HG03066 (cell line): Measurements from ENCODE around the gene CHRM1.
"Not testable (repeated sequence)": the region's sequence is repeated elsewhere in the genome, so short reads cannot be mapped to it uniquely, and the experiment has no call there.

Experiments
- ATAC-seq: cut with Tn5 transposase; IDR thresholded peaks from one replicate; pipeline ENCODE4 v1.9.1; 2021; ENCODE audit warnings: low read depth; ENCODE audit not compliant: unreplicated experiment

The CHRM1 gene

GRCh38 chr11:62921201-62921572 is at the start of gene CHRM1:
Gene CHRM1, minus strand, starts transcription at chr11:62921363. Its CDS starts 10,263 bp downstream, at chr11:62911100.
- ATAC-seq = no peak

GRCh38 chr11:62965574-62965973 is 44.4 kb upstream of the CHRM1 start:
- ATAC-seq = no peak

DNA sequence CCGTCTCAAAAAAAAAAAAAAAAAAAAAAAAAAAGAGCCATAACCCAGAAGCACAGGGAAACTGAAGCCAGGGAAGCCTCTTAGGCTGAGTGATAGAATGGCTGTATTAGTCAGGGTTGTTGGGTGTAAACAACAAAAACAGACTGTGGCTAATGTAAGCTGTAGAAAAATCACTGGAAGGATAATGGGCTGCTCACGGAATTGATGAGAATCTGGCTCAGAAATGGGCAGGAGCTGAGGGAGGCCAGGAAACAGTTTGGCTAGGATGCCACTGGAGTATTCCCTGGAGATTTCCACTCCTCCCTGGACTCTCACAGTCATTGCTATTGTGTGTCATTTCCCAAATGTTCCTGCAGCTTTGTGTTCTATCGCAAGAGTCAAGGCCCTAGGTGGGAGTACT is 41.2 kb upstream of the CHRM1 start:
- no peak for ATAC-seq

DNA sequence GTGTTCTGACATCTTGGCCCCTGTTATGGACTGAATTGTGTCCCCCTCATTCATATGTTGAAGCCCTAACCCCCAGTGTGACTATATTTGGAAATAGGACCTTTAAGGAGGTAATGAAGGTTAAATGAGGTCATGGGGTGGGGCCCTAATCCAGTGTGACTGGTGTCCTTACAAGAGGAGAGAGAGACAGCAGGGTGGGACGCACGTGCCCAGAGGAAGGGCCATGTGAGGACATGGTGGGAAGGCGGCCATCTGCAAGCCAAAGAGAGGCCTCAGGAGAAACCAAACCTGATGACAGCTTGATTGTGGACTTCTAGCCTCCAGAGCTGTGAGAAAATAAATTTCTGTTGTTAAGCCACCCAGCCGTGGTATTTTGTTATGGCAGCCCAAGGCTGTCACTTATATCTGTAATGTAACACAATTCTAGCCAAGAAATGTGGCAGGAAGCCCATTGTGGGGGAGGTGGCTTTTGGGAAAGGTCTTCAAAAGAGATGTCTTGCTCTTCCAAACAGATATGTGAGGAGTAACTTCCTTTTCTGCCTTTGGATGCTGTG is 39.9 kb upstream of the CHRM1 start:
- no peak for ATAC-seq

- no peak for ATAC-seq
Measured at GRCh38 chr11:62959422-62959980, 38.3 kb upstream of the CHRM1 start.

DNA sequence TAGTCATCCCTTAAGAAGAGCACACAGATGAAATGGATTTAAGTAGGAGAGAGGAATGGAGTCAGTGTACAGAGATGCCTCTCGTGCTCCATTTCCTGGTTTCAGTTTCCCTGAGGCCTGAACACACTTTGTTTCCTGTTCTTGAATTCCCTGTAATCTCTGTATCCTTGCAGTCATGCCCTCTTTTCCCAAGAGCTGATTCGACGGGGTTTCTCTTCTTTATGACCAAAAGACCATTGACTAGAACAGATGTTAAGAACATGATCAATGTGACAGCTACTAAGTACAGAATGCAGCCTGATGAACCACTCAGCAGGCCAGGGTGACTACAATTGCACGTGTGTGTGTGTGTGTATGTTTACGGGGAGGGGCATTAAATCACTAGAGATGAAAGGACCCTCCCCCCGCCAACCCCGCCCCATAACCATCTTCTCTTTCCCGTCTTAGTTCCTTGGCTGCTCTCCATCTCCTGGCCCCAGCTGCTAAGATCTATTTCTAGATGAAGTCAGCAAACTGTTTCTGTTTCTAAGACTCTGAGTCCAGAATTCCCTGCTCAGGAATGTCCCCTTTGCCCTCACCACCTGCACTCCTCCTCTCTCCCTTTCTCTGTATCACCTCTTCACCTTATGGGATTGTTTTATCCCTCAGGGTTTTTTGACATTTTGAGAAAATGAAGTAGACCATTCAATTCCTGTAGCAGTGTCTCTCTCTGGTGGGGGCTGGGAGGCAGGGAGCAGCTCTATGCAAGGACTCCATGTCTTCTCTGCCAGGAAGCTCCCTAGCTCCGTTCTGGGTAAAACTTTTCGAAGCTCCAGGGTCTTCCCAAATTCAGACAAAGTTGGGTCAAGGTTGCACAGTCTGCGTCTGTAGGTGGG is 37.6 kb upstream of the CHRM1 start:
- ATAC-seq = no peak

- no peak for ATAC-seq
Measured at GRCh38 chr11:62957147-62957546, 36.0 kb upstream of the CHRM1 start.

- no peak for ATAC-seq
Measured at GRCh38 chr11:62954478-62954877, 33.3 kb upstream of the CHRM1 start.

- no peak for ATAC-seq
Measured at GRCh38 chr11:62953811-62954210, 32.6 kb upstream of the CHRM1 start.

GRCh38 chr11:62948765-62949320 is 27.7 kb upstream of the CHRM1 start:
- no peak for ATAC-seq

DNA sequence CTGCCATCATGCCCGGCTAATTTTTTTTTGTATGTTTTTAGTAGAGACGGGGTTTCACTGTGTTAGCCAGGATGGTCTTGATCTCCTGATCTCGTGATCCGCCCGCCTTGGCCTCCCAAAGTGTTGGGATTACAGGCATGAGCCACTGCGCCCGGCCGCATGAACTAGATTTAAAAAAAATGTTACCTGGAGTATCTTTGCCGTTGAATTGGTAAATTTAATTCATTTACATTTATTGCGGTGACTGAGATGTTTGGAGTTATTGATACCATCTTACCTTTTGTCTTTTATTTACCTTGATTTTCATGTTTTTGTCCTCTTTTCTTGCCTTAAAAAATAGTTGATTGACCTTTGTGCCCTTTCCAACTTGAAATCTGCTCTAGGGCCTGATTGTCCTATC is 24.4 kb upstream of the CHRM1 start:
- ATAC-seq = not testable (repeated sequence)

DNA sequence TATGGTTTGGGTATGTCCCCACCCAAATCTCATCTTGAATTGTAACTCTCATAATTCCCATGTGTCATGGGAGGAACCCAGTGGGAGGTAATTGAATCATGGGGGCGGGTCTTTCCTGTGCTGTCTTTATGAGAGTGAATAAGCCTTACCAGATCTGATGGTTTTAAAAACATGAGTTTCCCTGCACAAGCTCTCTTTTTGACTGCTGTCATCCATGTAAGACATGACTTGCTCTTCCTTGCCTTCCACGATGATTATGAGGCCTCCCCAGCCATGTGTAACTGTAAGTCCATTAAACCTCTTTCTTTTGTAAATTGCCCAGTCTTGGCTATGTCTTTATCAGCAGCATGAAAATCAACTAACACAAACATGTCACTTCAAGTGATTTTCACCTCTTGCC is 16.4 kb upstream of the CHRM1 start:
- not testable (repeated sequence) for ATAC-seq

DNA sequence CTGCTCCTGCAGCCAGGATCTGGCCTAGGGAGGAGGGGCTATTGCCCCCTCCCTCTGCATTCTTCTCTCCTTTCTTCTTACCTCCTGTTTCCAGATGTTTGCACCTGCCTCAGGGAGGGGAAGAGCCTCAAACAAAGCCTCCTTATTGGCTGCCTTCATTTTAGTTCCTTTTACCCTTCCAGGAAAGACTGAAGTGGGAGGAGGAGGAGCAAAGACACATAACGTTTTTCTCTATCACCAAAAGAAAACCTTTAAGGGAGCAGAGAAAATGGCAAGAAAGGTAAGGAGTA is 13.3 kb upstream of the CHRM1 start:
- no peak for ATAC-seq

DNA sequence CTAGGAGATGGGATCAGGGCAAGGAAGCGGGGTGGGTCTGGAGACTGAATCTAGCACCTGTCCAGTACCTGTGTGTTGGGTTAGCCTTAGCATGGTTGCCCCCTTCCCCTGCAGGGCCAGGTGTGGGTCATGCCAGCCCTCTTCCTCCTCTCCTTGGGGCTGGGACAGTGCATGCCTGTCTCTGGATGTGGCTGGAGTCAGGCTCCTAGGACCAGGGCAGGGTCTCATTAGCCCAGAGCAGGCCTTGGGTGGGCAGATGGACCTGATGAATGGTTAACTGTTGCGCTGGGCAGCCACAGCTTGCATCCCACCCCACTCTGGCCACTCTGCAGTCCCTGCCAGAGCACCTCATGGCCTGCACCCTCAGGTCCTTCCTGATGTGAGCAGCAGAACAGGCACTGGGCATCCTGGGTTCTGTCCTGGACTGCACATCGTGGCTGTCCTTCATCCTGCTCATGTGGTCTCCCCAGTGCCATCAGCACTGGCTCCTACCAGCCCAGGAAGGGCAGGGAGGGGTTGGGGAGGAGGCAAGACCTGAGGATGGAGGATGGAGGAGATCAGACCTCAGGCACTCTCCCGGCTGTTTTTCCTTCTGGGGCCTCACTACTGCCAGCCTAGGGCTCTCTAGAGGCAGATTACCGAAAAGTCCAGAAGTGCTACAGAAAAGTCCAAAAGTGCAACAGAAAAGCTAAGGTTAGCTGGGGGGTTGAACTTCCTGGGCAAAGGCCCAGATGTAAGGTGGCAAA is 12.8 kb upstream of the CHRM1 start:
- ATAC-seq = no peak

GRCh38 chr11:62933285-62933684 is 12.1 kb upstream of the CHRM1 start:
- ATAC-seq = no peak

DNA sequence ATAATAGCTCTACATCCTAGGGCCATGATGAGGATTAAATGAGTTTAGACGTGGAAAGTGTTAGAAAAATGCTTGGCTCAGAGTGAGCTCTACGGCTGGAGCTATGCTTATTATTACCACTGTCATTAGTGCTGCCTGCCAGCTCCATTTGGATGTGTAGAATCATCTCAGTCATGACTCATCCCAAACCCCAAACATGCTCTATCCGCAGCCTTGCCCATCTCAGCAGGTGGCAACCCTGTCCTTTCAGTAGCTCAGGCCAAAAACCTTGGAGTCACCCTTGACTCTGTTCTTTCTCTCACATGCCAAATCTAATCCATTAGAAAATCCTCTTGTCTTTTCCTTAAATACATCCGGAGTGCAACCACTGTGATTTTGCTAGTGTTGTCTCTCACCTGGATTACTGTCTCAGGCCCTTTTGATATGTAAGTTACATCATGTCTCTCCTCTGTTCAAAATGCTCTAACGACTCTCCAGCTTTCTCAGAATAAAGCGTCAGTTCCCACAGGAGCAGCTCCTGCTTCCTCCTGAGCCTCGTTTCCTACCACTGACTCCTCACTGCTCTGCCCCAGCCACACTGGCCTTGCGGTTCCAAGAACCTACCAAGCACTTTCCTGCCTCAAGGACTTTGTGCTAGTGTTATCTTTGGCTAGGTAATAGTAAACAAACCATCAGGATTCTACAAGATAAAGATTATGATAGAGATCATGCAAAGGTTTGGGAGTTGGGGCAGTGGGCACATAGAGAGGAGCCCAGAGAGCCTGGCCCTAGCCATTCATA is 10.5 kb upstream of the CHRM1 start:
- no peak for ATAC-seq

GRCh38 chr11:62930666-62931065 is 9.5 kb upstream of the CHRM1 start:
- ATAC-seq = no peak

GRCh38 chr11:62930157-62930556 is 9.0 kb upstream of the CHRM1 start:
- ATAC-seq = no peak

DNA sequence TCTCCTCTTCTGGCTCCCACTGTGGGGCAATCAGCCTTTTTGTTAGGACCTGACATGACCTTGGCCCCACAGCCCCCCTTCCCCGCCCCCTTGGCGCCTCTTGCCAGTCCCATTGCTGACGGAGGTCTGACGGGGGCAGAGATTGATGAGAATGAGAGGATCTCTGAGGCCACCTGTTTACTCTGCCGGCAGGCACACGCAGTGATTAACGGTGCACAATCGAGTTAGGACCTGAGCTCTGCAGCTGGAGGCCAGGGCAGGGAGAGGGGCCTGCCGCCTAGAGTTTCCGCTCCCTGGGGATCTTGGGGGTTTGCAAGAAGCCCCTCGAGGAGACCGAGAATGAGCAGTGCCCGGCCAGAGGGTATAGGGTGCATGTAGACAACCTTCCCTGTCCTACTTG is 6.8 kb upstream of the CHRM1 start:
- no peak for ATAC-seq

DNA sequence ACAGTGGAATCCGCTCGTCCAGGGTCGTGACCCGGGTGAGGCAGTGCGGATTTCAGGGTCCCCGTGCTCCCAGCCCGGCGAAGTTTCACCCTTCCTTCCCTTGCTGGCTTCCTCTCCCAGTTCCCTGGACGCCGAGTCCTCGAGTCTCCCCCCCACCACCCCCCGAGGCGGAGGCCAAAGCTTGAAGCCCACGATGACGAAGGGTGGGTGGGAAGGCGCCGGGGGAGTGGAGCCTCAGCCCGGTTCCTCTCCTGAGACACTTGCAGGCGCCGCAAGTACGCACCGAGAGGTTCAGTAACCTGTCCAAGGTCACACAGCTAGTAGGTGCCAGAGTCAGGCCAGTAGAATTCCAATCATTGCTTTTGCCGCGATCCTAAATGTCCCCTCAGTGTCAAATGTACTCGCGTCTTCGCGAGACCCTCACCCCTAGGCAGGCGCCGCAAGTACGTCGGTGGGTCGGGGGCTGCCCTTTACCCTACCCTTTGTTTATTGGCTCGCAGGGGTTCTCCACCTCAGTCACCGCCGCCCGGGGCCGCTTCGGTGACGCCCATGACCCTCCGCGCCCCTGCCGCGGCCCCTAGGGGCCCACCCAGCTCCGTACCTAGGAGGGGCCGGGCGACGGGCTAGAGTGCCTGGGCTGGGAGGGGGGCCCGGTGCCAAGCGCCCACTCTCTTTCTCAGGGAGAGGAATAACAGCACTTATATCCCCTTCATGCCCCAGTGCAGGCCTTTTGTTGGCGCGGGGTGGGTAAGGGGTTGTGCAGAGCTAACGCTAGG is 5.7 kb upstream of the CHRM1 start:
- no peak for ATAC-seq
